ENCODE measurements around the gene ACTR2. TPM values are rescaled to one million over a fixed set of nuclear protein-coding genes. Genes with fewer than 3 reads are reported as not detected.

The ACTR2 gene
- total RNA-seq, 2 donors from 2014 or later = 26.0 to 46.7 TPM

DNA sequence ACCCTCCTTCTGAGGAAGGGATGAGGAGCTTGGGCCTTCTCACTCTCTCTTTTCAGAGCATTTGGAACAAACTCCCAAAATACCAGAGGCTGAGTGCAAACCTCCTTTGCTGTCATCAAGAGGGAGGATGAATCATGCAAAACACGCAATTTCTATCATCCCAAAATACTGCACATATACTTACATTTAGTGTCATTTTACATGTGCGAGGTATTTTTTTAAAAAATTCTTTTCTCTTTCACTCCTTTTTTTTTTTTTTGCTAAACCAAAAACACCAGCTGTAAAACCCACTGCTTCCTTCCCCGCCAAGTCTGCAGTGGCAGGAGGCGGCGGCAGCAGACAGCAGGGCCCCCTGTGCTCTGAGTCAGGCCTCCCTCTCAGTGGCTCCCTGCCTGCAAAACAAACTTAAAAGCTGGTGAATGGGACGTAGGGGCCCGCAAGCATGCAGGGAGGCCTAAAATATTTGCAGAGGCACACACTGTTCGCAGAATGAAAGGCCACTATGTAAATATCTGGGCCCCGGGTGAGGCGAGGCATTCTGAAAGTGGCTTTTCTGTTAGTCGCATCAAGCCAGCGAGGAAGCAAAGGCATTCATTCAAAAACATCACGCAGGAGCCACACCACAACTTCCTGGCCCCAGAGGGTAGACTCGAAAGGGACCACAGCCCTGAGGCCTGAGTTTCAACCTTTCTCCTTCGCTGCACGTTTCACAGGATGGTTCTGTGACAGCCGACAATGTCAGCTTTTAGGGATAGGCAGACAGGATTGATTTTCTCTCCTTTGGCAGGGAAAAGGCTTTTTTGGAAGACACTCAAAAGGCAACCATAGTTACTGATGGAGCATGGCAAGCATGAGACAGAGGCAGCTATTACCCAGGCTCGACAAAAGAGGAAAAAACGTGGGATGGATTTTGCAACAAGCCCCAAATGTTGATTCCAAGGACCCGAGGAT lies 73.4 kb downstream of the ACTR2 start:
- Histone ChIP-seq H3K9me3 (no peaks in the 10 kb centered on the region), H3K36me3 (replicated peaks in 1 of 2; ENCODE audit: insufficient read depth in 1 of 2, low read depth in 2 of 2) (no peaks in the 10 kb centered on the region), H3K27ac (peak overlapping the region in 2 of 4 donors; percentile 10 to 24), H3K27me3 (no peaks in the 10 kb centered on the region), H3K4me1 (no peaks in the 10 kb centered on the region), H3K4me3 (no peak overlapping the region)
- intact Hi-C loops (cut with DNase I) = no loop called here
- WGBS, 2 donors = 55 to 74% methylated on average over 12 to 20 of the region's 20 CpGs
- TF ChIP-seq POLR2A (IDR thresholded peaks at IDR 0.05) (no peak), CTCF (IDR thresholded peaks at IDR 0.05) (no peak)
- DNase-seq (peak in 1 of 4 donors; percentile 37), ATAC-seq (peak; percentile 45)

GRCh38 chr2:65305934-65306333 lies 78.3 kb downstream of the ACTR2 start:
- H3K27ac ChIP-seq = no peak overlapping the region
- H3K4me3 ChIP-seq = no peak overlapping the region
- H3K36me3 ChIP-seq (replicated peaks in 1 of 2; ENCODE audit: insufficient read depth in 1 of 2, low read depth in 2 of 2) = no peaks in the 10 kb centered on the region
- H3K9me3 ChIP-seq = no peaks in the 10 kb centered on the region
- ATAC-seq (no peak), DNase-seq (no peak)
- TF ChIP-seq CTCF (IDR thresholded peaks at IDR 0.05) (no peak), POLR2A (IDR thresholded peaks at IDR 0.05) (no peak)
- H3K4me1 ChIP-seq = peaks cover 6% of the 10 kb centered on the region
- H3K27me3 ChIP-seq = no peaks in the 10 kb centered on the region
- intact Hi-C loops (cut with DNase I) = no loop called here
- 67 to 73% methylated on average over 2 of the region's 2 CpGs for WGBS, 2 donors

- DNase-seq = peak in 2 of 4 donors; percentile 54 to 55
- H3K4me3 ChIP-seq = no peak overlapping the region
- intact Hi-C loops (cut with DNase I) = no loop called here
These were observed 82.1 kb downstream of the ACTR2 start for GRCh38 chr2:65309699-65310098.

GRCh38 chr2:65311049-65311448 lies 83.4 kb downstream of the ACTR2 start:
- WGBS, 2 donors = 39 to 41% methylated on average over 6 of the region's 6 CpGs

More at GRCh38 chr2:65309699-65310098, 82.1 kb downstream of the ACTR2 start:
- TF ChIP-seq POLR2A (IDR thresholded peaks at IDR 0.05) = no peak
- peak in 2 of 7 experiments; percentile 23 to 28 for TF ChIP-seq CTCF (IDR thresholded peaks at IDR 0.05)
- H3K36me3 ChIP-seq (replicated peaks in 1 of 2; ENCODE audit: insufficient read depth in 1 of 2, low read depth in 2 of 2) = peaks cover 0 to 8% of the 10 kb centered on the region in 2 donors
- H3K9me3 ChIP-seq = no peaks in the 10 kb centered on the region
- H3K27ac ChIP-seq = peak overlapping the region in 3 of 4 donors; percentile 22 to 24 (median 22)
- 64 to 66% methylated on average over 7 to 8 of the region's 8 CpGs for WGBS, 2 donors
- no peak for ATAC-seq
- H3K27me3 ChIP-seq = no peaks in the 10 kb centered on the region
- H3K4me1 ChIP-seq = peaks cover 6% of the 10 kb centered on the region

More at GRCh38 chr2:65311049-65311448, 83.4 kb downstream of the ACTR2 start:
- Histone ChIP-seq H3K27ac (peak overlapping the region in 2 of 4 donors; percentile 14 to 51), H3K27me3 (no peaks in the 10 kb centered on the region), H3K36me3 (replicated peaks in 1 of 2; ENCODE audit: insufficient read depth in 1 of 2, low read depth in 2 of 2) (peaks cover 0 to 8% of the 10 kb centered on the region in 2 donors), H3K4me3 (no peak overlapping the region), H3K9me3 (no peaks in the 10 kb centered on the region), H3K4me1 (peaks cover 6% of the 10 kb centered on the region)
- intact Hi-C loops (cut with DNase I) = no loop called here
- DNase-seq = peak in 2 of 4 donors; percentile 16 to 39
- no peak for ATAC-seq
- no peak for TF ChIP-seq CTCF (IDR thresholded peaks at IDR 0.05)
- TF ChIP-seq POLR2A (IDR thresholded peaks at IDR 0.05) = no peak
